Measurements from ENCODE around the gene ZPR1. TPM values are rescaled to one million over a fixed set of nuclear protein-coding genes. Genes with fewer than 3 reads are reported as not detected.
A peak's percentile ranks its signal among the peaks of the same experiment; 100 is the strongest.
"Not testable (repeated sequence)": the region's sequence is repeated elsewhere in the genome, so short reads cannot be mapped to it uniquely, and the experiment has no call there.

ZPR1 gene, protein sequence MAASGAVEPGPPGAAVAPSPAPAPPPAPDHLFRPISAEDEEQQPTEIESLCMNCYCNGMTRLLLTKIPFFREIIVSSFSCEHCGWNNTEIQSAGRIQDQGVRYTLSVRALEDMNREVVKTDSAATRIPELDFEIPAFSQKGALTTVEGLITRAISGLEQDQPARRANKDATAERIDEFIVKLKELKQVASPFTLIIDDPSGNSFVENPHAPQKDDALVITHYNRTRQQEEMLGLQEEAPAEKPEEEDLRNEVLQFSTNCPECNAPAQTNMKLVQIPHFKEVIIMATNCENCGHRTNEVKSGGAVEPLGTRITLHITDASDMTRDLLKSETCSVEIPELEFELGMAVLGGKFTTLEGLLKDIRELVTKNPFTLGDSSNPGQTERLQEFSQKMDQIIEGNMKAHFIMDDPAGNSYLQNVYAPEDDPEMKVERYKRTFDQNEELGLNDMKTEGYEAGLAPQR
- 74.6 TPM for polyA plus RNA-seq (2013, experiment 1 of 2; ENCODE audit: insufficient read length)
- 70.2 TPM for polyA plus RNA-seq (2013, experiment 2 of 2; ENCODE audit: insufficient read length)

DNA sequence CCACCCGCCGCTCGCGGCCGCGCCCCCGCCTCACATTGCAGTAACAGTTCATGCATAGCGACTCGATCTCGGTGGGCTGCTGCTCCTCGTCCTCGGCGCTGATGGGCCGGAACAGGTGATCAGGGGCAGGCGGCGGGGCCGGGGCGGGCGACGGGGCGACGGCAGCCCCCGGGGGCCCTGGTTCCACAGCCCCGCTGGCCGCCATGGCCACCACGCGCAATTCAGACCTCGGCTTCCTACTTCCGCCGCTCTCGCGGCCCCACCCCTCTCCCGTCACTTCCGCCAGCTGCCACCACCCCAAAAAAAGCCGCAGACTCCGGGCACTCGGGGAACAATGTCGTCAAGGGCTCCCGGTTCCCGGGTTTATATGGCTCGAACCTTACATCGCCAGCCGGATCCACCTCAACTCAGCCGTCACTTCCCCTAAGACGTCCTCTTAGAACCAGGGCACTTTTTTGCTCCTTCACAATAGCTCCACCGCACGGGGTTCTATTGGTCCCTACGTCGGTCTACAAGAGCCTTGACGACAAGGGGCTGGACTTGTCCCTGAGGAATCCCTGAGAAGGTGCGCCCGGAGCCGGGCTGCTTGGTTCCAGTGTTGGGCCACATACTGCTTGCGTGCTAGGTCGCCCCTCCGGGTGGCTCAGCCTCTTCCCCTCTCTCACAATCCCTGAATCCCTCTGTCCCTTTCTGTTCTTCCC lies at the start of gene ZPR1:
Gene ZPR1 (minus strand): TSS at position 238 of the 701 bp plus-strand sequence. CDS start 33 bp downstream, at position 205.
- DNase-seq = peak; percentile 68

DNA sequence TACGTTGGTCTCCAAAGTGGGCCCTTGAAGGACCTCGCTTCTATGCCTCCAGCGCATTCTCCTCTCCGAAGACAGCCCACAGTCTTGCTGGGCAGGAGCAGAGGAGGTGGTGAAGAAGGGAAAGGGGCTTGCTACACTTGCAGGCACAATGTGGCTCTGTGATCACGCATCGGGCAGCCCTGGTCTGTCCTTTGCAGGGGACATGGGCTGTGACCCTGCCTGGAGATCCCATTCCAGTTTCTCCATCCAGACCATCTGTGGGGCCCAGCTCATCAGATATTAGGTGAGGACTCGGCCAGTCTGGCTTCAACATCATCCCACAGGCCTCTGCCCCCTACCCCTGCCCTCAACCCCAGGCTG lies 48.8 kb upstream of the ZPR1 start:
- no peak for DNase-seq

DNA sequence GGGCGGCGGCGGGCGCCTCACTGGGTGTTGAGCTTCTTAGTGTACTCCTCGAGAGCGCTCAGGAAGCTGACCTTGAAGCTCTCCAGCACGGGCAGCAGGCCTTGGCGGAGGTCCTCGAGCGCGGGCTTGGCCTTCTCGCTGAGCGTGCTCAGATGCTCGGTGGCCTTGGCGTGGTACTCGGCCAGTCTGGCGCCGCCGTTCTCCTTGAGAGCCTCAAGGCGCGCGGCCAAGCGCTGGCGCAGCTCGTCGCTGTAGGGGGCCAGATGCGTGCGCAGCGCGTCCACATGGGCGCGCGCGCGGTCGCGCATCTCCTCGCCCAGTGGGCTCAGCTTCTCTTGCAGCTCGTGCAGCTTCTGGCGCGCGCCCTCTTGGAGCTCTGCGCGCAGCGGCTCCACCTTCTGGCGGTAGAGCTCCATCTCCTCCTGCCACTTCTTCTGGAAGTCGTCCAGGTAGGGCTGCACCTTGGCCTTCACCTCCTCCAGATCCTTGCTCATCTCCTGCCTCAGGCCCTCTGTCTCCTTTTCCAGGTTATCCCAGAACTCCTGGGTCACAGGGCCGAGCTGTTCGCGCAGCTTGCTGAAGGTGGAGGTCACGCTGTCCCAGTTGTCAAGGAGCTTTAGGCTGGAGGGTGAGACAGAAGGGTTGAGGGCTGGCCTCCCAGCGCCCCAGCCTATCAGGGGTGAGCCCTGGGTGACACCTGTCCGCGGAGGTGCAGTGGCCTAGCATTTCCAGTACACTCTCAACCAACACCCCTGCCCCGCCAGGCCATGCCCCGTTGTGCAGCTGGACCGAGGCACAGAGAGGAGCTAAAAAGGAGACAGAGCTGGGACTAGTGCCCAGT lies 48.2 kb upstream of the ZPR1 start:
- DNase-seq = peak; percentile 91

DNA sequence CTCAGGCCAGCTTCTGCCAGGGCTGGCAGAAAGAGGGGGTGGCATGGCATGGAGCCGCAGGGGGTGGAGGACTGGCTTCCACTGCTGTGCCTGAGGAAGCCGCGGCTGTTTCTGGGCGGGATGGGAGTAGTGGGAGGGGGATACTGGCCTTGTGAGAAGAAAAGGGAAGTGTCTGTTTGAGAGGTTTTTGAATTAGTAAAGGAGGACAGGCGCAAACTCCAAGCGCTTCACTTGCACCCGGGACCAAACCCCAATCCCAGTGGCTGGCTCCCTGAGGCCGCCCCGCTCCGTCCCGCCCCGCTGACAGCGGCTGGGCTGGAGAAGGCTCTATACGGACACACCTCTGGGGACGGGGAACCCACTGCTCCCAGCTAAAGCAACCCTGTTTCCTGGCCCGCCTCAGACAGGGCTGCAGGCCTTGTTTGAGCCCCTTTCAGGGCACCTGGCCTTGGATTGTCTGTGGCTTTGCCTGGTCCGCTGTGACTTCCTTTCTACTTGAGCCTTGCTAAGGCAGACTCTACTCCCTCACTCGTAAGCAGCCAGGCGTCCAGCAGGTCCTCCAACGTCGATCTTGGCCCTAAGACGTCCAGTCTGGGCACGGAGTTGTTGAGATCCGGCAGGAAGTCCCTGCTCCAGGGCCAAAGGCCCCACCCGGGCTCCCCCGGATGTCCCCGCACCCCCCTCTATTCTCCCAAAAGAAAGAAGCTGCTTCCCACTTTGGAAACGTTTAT lies 47.4 kb upstream of the ZPR1 start:
- no peak for DNase-seq

DNA sequence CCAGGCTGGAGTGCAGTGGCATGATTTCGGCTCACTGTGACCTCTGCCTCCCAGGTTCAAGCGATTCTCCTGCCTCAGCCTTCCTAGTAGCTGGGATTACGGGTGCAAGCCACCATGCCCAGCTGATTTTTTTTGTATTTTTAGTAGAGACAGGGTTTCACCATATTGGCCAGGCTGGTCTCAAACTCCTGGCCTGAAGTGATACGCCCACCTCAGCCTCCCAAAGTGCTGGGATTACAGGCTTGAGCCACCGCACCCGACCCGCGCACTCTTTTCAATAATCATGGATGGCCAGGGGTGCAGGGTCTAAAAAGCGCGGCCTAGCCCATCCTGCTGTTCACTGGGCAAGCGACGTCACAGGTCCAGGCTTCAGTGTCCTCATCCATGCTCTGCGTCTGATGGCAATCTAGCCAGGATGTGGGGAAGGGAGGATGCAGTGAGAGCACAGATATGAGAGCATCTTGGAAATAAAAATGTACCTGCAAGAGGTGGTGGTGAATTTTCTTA lies 46.8 kb upstream of the ZPR1 start:
- DNase-seq = not testable (repeated sequence)

DNA sequence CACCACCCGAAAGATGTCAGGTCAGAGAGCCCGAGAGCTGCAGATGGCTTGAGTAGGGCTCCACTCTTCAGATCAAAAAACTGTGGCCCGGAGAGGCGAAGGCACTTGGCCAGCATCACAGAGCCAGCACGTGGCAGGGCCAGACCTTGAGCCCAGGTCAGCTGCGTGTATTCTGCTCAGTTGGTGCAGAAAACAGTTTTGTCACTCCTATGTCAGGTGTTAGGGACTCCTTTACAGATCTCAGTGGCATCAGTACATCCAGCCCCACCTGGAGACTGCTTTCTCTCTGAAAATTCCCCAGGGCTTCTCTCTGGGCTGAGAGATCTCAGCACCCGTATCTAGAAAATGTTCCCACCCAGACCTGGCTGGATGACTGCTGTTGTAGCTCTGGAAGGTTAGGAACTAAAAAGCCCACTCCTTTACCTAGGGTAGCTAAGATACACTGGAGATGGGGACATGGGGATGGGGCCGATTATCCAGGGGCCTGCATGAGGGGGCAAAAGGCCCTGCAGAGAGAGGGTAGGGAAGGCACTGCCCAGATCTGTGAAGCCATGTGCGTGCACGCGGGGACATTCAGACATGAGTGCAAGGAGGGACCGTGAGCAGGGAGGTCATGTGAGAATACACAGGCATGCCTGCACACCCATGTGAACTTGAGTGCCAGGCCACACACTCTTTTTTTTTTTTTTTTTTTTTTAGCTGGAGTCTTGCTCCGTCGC lies 46.2 kb upstream of the ZPR1 start:
- DNase-seq = no peak

DNA sequence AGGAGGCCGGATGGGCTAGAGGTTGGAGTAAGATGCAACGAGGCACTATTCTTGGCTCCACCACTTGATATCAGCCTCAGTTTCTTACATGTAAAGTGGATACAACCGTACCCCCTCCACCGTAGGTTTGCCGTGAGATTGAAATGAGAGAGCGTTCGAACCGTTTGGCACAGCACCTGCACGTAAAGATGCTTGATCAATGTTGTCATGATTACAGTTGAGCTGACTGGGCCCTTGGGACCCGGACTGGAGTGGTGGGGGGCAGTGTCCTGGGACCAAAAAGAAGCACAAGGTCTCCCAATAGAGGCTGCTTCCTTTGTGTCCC lies 45.6 kb upstream of the ZPR1 start:
- no peak for DNase-seq

DNA sequence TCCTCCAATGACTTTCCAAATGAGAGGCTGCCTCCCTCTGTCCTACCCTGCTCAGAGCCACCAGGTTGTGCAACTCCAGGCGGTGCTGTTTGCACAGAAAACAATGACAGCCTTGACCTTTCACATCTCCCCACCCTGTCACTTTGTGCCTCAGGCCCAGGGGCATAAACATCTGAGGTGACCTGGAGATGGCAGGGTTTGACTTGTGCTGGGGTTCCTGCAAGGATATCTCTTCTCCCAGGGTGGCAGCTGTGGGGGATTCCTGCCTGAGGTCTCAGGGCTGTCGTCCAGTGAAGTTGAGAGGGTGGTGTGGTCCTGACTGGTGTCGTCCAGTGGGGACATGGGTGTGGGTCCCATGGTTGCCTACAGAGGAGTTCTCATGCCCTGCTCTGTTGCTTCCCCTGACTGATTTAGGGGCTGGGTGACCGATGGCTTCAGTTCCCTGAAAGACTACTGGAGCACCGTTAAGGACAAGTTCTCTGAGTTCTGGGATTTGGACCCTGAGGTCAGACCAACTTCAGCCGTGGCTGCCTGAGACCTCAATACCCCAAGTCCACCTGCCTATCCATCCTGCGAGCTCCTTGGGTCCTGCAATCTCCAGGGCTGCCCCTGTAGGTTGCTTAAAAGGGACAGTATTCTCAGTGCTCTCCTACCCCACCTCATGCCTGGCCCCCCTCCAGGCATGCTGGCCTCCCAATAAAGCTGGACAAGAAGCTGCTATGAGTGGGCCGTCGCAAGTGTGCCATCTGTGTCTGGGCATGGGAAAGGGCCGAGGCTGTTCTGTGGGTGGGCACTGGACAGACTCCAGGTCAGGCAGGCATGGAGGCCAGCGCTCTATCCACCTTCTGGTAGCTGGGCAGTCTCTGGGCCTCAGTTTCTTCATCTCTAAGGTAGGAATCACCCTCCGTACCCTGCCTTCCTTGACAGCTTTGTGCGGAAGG lies 44.8 kb upstream of the ZPR1 start:
- no peak for DNase-seq

DNA sequence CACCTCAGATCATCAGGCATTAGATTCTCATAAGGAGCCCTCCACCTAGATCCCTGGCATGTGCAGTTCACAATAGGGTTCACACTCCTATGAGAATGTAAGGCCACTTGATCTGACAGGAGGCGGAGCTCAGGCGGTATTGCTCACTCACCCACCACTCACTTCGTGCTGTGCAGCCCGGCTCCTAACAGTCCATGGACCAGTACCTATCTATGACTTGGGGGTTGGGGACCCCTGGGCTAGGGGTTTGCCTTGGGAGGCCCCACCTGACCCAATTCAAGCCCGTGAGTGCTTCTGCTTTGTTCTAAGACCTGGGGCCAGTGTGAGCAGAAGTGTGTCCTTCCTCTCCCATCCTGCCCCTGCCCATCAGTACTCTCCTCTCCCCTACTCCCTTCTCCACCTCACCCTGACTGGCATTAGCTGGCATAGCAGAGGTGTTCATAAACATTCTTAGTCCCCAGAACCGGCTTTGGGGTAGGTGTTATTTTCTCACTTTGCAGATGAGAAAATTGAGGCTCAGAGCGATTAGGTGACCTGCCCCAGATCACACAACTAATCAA lies 44.0 kb upstream of the ZPR1 start:
- DNase-seq = no peak

DNA sequence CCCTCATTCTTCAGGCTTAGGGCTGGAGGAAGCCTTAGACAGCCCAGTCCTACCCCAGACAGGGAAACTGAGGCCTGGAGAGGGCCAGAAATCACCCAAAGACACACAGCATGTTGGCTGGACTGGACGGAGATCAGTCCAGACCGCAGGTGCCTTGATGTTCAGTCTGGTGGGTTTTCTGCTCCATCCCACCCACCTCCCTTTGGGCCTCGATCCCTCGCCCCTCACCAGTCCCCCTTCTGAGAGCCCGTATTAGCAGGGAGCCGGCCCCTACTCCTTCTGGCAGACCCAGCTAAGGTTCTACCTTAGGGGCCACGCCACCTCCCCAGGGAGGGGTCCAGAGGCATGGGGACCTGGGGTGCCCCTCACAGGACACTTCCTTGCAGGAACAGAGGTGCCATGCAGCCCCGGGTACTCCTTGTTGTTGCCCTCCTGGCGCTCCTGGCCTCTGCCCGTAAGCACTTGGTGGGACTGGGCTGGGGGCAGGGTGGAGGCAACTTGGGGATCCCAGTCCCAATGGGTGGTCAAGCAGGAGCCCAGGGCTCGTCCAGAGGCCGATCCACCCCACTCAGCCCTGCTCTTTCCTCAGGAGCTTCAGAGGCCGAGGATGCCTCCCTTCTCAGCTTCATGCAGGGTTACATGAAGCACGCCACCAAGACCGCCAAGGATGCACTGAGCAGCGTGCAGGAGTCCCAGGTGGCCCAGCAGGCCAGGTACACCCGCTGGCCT lies 42.5 kb upstream of the ZPR1 start:
- no peak for DNase-seq

DNA sequence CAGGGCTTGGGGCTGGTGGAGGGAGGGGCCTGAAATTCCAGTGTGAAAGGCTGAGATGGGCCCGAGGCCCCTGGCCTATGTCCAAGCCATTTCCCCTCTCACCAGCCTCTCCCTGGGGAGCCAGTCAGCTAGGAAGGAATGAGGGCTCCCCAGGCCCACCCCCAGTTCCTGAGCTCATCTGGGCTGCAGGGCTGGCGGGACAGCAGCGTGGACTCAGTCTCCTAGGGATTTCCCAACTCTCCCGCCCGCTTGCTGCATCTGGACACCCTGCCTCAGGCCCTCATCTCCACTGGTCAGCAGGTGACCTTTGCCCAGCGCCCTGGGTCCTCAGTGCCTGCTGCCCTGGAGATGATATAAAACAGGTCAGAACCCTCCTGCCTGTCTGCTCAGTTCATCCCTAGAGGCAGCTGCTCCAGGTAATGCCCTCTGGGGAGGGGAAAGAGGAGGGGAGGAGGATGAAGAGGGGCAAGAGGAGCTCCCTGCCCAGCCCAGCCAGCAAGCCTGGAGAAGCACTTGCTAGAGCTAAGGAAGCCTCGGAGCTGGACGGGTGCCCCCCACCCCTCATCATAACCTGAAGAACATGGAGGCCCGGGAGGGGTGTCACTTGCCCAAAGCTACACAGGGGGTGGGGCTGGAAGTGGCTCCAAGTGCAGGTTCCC lies 41.8 kb upstream of the ZPR1 start, which contains the start of gene APOC3:
Gene APOC3 (plus strand): TSS at position 383 of the 659 bp plus-strand sequence. CDS start 676 bp downstream, outside the sequence.
- DNase-seq = peak; percentile 75

DNA sequence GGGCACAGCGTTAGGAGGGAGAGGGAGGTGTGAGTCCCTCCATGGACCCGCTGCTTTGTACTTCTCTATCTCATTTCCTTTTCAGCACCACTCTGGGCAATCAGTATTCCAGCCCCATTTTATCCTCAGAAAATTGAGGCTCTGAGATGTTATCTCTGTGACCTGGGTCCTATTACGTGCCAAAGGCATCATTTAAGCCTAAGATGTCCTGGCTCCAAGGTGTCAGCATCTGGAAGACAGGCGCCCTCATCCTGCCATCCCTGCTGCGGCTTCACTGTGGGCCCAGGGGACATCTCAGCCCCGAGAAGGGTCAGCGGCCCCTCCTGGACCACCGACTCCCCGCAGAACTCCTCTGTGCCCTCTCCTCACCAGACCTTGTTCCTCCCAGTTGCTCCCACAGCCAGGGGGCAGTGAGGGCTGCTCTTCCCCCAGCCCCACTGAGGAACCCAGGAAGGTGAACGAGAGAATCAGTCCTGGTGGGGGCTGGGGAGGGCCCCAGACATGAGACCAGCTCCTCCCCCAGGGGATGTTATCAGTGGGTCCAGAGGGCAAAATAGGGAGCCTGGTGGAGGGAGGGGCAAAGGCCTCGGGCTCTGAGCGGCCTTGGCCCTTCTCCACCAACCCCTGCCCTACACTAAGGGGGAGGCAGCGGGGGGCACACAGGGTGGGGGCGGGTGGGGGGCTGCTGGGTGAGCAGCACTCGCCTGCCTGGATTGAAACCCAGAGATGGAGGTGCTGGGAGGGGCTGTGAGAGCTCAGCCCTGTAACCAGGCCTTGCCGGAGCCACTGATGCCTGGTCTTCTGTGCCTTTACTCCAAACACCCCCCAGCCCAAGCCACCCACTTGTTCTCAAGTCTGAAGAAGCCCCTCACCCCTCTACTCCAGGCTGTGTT lies 41.1 kb upstream of the ZPR1 start:
- no peak for DNase-seq

DNA sequence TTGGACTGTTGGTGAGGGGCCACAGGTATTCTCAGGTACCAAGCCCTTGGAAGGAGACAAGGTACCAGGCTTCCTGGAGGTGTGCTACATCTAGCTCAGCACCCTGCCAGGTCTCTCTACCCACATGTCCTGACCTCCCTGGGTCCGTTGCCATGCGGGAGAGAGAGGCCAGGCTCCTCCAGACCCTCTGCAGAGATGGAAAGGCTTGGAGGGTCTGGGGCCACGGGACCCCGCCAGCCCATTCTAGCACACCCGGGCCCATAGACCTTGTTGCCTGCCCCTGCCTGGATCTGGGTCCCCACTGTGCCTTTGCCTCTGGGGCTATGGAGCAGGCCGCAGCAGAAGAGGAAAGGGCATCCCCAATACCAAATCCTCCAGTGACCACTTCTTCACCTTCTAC lies 39.6 kb upstream of the ZPR1 start:
- DNase-seq = no peak

DNA sequence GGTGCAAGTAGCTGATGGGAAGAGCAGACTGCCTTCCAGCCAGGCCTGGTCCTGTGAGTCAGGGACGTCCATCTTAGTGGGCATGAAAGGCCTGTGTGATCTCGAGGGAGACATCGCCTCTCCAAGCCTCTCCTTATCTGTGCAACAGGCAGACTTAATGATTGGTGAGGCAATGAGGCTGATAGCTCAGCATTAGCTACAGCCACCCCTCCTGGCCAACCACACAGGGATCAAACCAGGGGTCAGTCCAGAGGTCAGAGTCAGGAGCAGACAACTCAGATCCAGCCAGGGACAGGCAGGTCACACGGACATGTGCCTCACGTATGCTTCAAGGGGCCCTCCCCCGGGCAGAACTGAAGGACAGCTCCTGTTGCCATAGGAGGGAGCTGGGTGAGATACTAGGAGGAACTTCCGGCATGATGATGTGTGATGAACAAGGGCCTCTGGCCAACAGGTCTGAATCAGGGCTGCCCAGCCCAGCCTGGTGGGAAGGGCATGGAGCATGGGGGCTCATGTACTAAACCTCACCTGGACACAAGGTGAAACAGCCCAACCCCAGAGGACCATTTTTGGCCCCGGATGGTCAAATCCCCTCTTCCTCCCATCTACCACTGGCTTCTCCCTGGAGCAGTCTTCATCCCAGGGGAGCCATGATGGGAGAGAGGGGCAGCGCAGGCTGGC lies 39.1 kb upstream of the ZPR1 start:
- DNase-seq = no peak

DNA sequence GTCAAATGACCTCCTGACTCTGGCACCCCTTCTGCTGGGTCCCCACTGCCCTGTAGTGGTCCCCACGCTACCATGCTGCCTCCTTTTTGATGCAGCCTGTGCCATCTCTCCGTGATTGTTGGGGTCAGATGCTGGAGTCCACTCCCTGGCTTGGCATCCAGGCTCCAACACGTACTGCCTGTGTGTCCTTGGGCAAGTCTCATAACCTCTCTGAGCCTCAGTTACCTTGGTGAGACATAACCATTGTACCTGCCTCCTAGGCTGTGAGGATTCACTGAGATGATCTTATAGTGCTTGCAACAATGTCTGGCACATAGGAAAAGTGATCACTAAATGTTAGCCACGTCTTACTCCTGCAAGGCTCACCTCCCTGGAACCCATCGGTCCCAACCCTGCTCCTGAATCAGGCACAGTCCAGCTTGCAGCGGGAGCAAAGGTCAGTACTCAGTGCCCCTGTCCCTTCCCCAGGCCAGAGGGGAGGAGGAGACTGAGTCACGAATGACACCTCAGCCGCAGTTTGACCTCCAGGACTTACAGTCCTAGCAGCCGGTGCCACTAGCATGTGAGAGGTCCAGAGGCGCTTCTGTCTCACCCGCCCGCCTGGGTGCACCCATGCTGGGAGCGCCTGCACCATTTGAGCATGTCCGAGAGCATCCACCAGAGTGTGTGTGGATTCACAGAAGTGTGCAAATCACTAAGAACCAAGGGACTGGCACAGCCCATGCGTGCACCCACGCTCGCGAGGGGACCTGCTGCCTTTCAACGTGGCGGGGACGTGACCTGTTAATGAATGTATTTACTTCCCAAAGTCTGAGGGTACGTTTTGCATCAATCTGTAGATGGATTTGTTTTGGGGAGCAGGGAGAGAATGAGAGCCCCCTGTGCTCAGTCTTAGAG lies 38.3 kb upstream of the ZPR1 start:
- DNase-seq = no peak

DNA sequence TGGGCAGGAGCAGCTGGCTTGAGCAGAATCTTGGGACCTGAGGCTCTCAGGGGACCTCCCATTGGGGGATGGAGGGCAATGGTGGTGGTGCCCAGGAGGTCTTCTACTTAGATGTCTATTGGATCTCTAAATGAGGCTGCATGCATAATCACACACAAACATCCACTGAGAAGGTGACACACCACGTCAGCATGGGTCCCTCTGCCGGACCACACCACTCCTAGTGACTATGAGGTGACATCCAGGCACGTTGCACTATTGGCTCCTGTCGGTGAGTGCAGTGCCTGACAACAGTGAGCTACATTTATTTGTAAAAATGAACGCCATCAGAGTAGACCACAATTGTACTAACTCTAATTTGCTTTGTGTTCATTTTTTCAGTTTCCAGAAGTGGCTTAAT lies 37.6 kb upstream of the ZPR1 start:
- no peak for DNase-seq

Measured in fibroblast of skin of back (primary cell).